ENCODE data around the gene ANO2. TPM values are rescaled to one million over a fixed set of nuclear protein-coding genes. Genes with fewer than 3 reads are reported as not detected.

ANO2 gene
- total RNA-seq, 2 donors from 2014 or later = 0.89 TPM; not detected in 1

DNA sequence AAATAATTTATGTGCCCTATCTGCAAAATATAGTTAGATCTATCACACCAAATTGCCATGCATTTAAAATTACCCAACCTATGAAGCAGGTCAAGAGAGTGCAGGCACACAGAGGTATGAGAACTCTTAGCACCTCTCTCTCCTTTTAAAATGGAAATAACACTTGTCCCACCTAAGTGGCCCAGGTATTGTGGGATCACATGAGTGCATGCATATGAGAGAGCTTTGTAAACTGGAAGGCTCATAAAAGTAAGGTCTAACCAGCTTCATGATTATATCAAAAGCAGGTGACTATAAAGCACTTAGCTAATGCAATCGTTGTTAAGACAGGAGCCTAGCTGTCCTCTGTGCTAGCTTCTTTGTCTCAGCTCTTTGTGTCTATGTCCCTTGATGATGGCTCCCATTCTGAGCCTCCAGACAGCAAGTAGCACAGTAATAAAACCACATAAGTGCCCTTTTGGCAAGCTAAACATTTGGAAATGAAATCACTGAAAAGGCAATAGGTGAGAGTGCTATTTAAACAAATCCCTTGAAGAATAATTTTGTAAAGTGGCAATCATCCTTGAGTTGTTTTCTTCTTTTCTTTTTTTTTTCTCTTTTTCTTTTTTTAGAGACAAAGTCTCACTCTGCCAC, 294.1 kb downstream of the ANO2 start:
- no peak for DNase-seq
- no peak overlapping the region for H3K27ac Mint-ChIP-seq
- ATAC-seq = no peak
- H3K27me3 Mint-ChIP-seq = peaks cover 20% of the 10 kb centered on the region
- H3K36me3 Mint-ChIP-seq (ENCODE audit: low read depth) = no peaks in the 10 kb centered on the region
- H3K9me3 ChIP-seq (ENCODE audit: control insufficient read depth, low read length, poor library complexity, severe bottlenecking) = no peaks in the 10 kb centered on the region
- H3K4me1 Mint-ChIP-seq = no peaks in the 10 kb centered on the region
- H3K4me3 Mint-ChIP-seq = no peak overlapping the region

DNA sequence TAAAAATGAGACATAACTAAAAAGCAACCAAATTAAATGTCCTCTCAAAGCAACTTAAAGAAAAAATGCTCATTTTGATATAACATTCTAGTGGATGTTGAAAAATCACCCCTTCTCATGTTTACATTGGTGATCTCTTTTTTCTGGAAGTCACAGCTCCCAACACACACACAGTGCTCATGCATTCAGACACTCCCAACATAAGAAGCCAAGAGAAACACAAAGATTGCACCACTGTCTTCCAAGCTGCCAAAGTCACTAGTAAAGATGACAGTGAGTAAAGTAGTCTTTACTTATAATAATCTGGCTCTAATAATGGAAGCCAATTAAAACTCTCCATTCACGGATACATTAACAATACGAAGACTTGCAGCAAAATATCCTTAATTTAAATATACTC, 294.8 kb downstream of the ANO2 start:
- H3K27ac Mint-ChIP-seq = no peak overlapping the region
- ATAC-seq (no peak), DNase-seq (no peak)
- H3K4me1 Mint-ChIP-seq = no peaks in the 10 kb centered on the region
- H3K9me3 ChIP-seq (ENCODE audit: control insufficient read depth, low read length, poor library complexity, severe bottlenecking) = no peaks in the 10 kb centered on the region
- no peaks in the 10 kb centered on the region for H3K36me3 Mint-ChIP-seq (ENCODE audit: low read depth)
- H3K4me3 Mint-ChIP-seq = no peak overlapping the region
- H3K27me3 Mint-ChIP-seq = peaks cover 20% of the 10 kb centered on the region

DNA sequence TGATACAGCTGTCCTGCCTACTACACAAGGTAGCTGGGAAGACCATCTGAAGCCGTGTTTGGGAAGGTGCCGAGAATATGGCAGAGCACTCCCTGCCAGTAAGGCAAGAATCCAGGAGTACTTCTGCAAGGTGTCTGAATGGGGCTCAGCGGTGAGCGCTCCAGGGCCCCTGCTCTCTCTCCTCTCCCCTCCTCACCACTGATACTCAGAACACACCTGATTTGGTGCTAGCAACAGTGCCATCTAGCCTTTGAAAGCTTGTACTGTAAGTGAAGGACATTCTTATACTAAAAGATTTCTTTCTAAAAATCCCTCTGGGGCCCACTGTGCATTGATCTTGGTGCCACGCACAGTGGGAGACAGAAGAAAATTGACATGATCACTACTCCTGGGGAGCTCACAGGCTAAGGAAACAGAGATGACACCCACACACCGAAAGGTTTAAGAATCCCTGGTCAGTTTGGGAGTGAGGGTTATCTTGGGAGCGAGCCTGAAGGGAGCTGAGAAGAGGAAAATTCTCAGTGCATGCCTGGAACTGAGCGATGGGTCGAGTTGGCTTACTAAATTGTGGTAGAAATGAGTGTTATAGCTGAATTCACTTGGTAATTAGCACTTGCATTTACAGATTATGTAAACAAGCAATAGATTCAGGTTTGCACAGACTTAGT, 296.2 kb downstream of the ANO2 start:
- no peak overlapping the region for H3K4me3 Mint-ChIP-seq
- H3K27ac Mint-ChIP-seq = no peak overlapping the region
- H3K27me3 Mint-ChIP-seq = peaks cover 20% of the 10 kb centered on the region
- no peaks in the 10 kb centered on the region for H3K9me3 ChIP-seq (ENCODE audit: control insufficient read depth, low read length, poor library complexity, severe bottlenecking)
- ATAC-seq = no peak
- DNase-seq = no peak
- no peaks in the 10 kb centered on the region for H3K4me1 Mint-ChIP-seq
- H3K36me3 Mint-ChIP-seq (ENCODE audit: low read depth) = no peaks in the 10 kb centered on the region

DNA sequence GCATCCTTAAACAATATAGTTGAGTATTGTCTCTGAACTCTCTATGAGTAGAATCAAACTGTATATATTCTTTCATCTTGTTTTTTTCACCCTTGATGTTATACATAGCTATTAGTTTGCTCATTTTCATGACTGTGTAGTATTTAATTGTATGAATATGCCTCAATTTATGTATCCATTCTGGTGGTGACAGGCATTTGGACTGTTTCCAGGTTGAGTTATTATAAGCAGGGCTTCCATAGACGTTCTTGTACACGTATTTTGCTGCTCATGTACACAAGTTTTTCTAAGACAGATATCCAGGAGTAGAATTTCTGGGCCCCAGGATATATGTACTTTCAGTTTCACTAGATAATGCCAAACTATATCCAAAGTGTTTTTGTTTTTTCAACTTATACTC, 301.8 kb downstream of the ANO2 start:
- H3K27me3 Mint-ChIP-seq = peaks cover 11% of the 10 kb centered on the region
- ATAC-seq (no peak), DNase-seq (no peak)
- H3K36me3 Mint-ChIP-seq (ENCODE audit: low read depth) = no peaks in the 10 kb centered on the region
- no peaks in the 10 kb centered on the region for H3K4me1 Mint-ChIP-seq
- no peaks in the 10 kb centered on the region for H3K9me3 ChIP-seq (ENCODE audit: control insufficient read depth, low read length, poor library complexity, severe bottlenecking)
- no peak overlapping the region for H3K4me3 Mint-ChIP-seq
- no peak overlapping the region for H3K27ac Mint-ChIP-seq

DNA sequence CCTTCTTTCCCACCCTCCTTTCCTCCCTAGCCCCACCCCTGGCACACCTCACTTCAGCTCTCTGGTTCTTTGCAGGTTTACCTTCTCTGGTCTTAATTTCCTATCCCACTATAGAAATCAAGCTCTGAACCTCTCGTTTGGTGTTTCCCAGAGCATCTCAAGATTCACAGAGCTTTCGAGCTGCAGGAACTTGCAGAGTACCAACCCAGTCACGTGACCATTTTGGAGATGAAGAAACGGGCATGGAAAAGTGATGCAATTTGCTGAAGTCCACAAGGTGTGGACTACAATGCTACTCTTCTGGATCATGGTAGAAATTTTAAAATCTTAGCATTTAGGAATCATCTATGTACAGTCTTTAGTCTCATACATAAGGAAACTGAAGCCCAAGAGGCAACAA, 307.4 kb downstream of the ANO2 start:
- ATAC-seq = no peak
- no peaks in the 10 kb centered on the region for H3K9me3 ChIP-seq (ENCODE audit: control insufficient read depth, low read length, poor library complexity, severe bottlenecking)
- Mint-ChIP-seq H3K27me3 (peaks cover 14% of the 10 kb centered on the region), H3K36me3 (ENCODE audit: low read depth) (no peaks in the 10 kb centered on the region), H3K4me3 (no peak overlapping the region), H3K27ac (no peak overlapping the region), H3K4me1 (no peaks in the 10 kb centered on the region)
- no peak for DNase-seq

DNA sequence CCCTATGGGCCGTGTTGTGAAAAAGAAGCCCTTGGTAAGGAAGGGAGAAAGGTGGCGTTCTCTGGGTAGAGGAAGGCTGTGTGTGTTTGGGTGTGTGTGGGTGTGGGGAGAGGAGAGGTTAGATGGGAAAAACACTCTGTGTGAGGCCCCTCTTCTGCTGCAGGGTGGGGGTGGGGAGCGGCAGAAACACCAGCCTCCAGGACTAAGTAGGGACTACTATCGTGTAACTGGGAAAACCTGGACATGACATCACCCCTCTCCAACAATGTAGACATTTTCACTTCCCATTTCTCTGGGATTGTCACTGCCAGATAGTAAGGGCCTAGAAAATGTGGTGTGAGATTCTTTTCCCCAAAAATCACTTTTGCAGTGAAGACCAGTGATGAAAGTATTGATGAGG, 308.2 kb downstream of the ANO2 start:
- H3K9me3 ChIP-seq (ENCODE audit: control insufficient read depth, low read length, poor library complexity, severe bottlenecking) = no peaks in the 10 kb centered on the region
- H3K27ac Mint-ChIP-seq = no peak overlapping the region
- no peaks in the 10 kb centered on the region for H3K4me1 Mint-ChIP-seq
- no peaks in the 10 kb centered on the region for H3K36me3 Mint-ChIP-seq (ENCODE audit: low read depth)
- DNase-seq = no peak
- peaks cover 16% of the 10 kb centered on the region for H3K27me3 Mint-ChIP-seq
- no peak for ATAC-seq
- H3K4me3 Mint-ChIP-seq = no peak overlapping the region

DNA sequence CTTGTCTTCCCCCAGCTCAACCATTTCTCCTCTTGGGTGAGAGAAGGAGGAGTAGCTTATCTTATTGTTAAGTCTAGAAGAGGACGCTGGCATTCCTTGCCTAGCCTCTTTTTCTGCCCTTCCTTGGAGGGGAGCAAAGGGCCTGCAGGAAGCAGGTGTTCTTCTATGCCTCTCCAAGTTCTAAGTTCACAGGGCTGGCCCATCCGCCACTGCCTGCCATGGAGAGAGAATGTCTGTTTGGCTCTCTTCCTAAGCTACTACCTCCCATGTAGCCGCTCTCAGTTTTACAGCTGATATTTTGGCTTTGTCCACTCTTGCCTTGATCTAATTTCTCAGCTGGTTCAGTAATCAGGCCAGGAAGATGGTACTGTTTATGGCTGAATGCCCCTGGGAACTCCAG, 312.0 kb downstream of the ANO2 start:
- no peak overlapping the region for H3K4me3 Mint-ChIP-seq
- H3K9me3 ChIP-seq (ENCODE audit: control insufficient read depth, low read length, poor library complexity, severe bottlenecking) = no peaks in the 10 kb centered on the region
- ATAC-seq (no peak), DNase-seq (no peak)
- peaks cover 16% of the 10 kb centered on the region for H3K27me3 Mint-ChIP-seq
- H3K27ac Mint-ChIP-seq = no peak overlapping the region
- H3K4me1 Mint-ChIP-seq = no peaks in the 10 kb centered on the region
- no peaks in the 10 kb centered on the region for H3K36me3 Mint-ChIP-seq (ENCODE audit: low read depth)

DNA sequence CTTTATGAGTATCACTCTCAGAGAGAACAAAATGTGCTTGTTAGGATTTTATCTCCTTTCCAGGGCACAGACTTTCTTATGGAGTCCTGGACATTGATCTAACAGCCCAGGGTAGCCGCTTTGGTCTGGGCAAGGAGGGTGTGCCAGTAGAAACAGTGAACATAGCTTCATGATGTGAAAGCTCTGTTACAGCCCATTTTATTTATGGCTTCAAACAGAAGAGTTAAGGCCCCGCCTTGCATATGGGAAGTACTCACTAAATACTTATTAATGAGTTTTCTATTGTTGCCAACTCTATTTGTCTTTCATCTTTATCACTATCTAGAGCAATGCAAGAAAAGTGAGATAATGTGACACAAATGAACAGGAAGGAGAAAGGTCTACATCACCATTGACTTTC, 312.6 kb downstream of the ANO2 start:
- no peaks in the 10 kb centered on the region for H3K9me3 ChIP-seq (ENCODE audit: control insufficient read depth, low read length, poor library complexity, severe bottlenecking)
- Mint-ChIP-seq H3K36me3 (ENCODE audit: low read depth) (no peaks in the 10 kb centered on the region), H3K27ac (no peak overlapping the region)

DNA sequence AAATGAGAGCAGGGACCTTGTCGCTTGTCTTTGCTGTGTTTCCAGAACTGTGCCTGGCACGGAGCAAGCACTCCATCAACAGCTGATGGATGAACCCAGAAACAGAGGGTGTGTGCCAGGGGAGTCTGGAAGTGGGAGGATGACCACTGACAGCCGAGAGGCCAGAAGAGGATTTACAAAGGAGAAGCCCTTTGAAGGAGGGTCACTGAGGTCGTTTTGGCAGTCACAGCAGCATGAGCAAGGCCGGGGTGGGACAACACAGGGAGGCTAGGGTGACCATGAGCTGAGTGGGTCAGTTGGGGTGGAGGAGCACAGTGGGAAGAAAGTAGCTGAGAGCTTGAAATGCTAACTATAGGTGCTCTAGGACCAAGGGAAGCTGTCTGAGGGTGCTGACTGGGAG, 313.6 kb downstream of the ANO2 start:
- DNase-seq (no peak), ATAC-seq (no peak)
- H3K27me3 Mint-ChIP-seq = peaks cover 19% of the 10 kb centered on the region
- no peak overlapping the region for H3K4me3 Mint-ChIP-seq
- H3K9me3 ChIP-seq (ENCODE audit: control insufficient read depth, low read length, poor library complexity, severe bottlenecking) = no peaks in the 10 kb centered on the region
- no peaks in the 10 kb centered on the region for H3K4me1 Mint-ChIP-seq
- H3K27ac Mint-ChIP-seq = no peak overlapping the region
- no peaks in the 10 kb centered on the region for H3K36me3 Mint-ChIP-seq (ENCODE audit: low read depth)

More for the DNA sequence above, 312.6 kb downstream of the ANO2 start:
- H3K4me1 Mint-ChIP-seq = no peaks in the 10 kb centered on the region
- ATAC-seq (no peak), DNase-seq (no peak)
- H3K27me3 Mint-ChIP-seq = peaks cover 16% of the 10 kb centered on the region
- no peak overlapping the region for H3K4me3 Mint-ChIP-seq

DNA sequence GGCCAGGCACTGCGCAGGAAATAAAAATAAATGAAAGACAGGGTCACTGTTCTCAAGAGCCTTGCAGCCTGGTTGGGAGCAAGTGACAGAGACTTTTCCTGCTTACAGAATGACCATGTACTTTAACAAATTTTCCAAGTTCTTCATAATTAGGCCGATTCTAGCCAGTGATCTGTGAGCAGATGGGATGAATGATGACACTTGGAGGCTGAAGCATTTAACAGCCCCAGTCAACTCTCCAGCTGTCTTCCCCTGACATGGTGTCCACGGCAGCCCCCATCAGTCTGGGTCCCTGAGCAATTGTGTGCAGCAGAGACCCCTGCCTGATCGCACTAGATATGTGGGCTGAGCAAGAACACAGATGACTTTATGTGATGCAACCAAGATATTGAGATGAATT, 314.3 kb downstream of the ANO2 start:
- no peak for DNase-seq
- Mint-ChIP-seq H3K4me3 (no peak overlapping the region), H3K36me3 (ENCODE audit: low read depth) (no peaks in the 10 kb centered on the region), H3K4me1 (no peaks in the 10 kb centered on the region), H3K27me3 (peaks cover 22% of the 10 kb centered on the region), H3K27ac (no peak overlapping the region)
- ATAC-seq = no peak
- H3K9me3 ChIP-seq (ENCODE audit: control insufficient read depth, low read length, poor library complexity, severe bottlenecking) = no peaks in the 10 kb centered on the region

DNA sequence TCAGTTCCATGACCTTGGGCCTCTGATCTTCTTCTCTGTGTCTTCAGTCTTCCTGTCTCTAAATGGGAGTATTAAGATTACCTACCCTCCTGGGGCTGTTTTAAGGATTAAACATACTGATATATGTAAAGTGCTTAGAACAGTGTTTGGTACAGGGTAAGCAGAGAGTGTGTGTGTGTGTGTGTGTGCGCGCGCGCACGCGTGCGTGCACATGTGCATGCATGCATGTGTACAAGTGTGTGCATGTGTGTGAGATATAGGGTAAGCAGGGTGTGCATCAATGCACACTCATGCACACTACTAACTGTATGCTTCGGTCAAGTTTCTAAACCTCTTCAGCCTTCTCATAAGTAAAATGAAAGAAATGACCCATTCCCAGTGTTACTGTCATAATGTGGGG, 316.6 kb downstream of the ANO2 start:
- Mint-ChIP-seq H3K36me3 (ENCODE audit: low read depth) (no peaks in the 10 kb centered on the region), H3K27me3 (peaks cover 21% of the 10 kb centered on the region), H3K4me3 (no peak overlapping the region), H3K27ac (no peak overlapping the region), H3K4me1 (no peaks in the 10 kb centered on the region)
- no peak for ATAC-seq
- H3K9me3 ChIP-seq (ENCODE audit: control insufficient read depth, low read length, poor library complexity, severe bottlenecking) = no peaks in the 10 kb centered on the region
- DNase-seq = no peak

DNA sequence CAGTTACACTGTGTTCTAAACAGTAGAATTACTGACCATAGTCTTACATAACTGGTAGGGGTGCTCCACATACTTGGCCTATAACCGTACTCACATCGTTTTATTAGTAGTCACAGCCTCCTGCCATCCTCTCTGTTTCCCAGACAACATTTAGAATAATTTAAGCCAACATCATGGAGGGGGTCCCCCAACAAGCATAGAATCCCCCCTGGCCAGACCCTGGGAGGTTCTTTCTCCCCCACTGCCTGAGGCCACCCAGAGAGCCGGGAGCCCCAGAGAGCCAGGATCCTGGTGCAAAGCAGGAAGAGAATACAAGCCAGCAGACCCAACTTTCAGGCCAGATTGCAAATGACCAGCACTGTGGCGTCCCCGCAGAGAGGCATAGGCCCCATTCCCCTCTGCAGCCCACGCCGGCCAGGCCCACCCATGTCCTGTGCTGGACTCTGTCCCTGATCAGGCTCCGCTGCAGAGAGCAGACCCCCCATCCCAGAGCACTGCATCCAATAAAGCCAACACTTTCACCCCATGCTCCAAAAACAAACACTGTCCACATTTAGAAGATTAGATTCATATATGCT, 317.9 kb downstream of the ANO2 start:
- DNase-seq = no peak
- no peak for ATAC-seq
- H3K9me3 ChIP-seq (ENCODE audit: control insufficient read depth, low read length, poor library complexity, severe bottlenecking) = no peaks in the 10 kb centered on the region
- Mint-ChIP-seq H3K27ac (no peak overlapping the region), H3K36me3 (ENCODE audit: low read depth) (no peaks in the 10 kb centered on the region), H3K4me1 (no peaks in the 10 kb centered on the region), H3K27me3 (peaks cover 20% of the 10 kb centered on the region), H3K4me3 (no peak overlapping the region)

DNA sequence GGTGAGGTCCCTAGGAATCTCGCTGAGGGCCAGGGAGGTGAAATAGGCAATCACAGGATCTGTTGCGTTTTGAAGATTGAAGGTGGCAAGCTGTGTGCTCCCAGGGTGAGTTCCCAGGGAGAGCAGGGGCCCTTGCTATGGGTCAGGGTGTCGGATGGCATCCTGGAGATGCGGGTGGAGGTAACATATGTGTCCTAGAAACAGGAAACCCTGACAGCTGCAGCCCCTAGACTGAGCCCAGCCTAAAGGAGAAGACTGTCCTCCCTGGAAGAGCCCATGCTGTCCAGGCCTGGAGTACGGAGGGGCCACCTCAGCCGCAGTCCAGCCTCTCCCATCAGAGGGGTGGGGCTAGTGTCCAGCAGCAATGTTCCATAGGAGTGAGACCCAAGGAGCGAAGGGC, 318.9 kb downstream of the ANO2 start:
- Mint-ChIP-seq H3K27me3 (peaks cover 21% of the 10 kb centered on the region), H3K4me3 (no peak overlapping the region), H3K27ac (no peak overlapping the region), H3K4me1 (no peaks in the 10 kb centered on the region), H3K36me3 (ENCODE audit: low read depth) (no peaks in the 10 kb centered on the region)
- DNase-seq (no peak), ATAC-seq (no peak)
- no peaks in the 10 kb centered on the region for H3K9me3 ChIP-seq (ENCODE audit: control insufficient read depth, low read length, poor library complexity, severe bottlenecking)

All from T-helper 17 cell (primary cell).